Measurements from ENCODE around the gene STXBP3.

The STXBP3 gene

GRCh38 chr1:108826081-108826635, 79.7 kb downstream of the STXBP3 start:
- no peak for TF ChIP-seq CTCF (IDR thresholded peaks at IDR 0.05; ENCODE audit: low read depth, low read length, missing control alignments)
- DNase-seq (ENCODE audit: low read depth) = no peak
- no peak overlapping the region for H3K4me3 ChIP-seq (ENCODE audit: low read depth, low read length)

GRCh38 chr1:108828074-108828961, 81.8 kb downstream of the STXBP3 start:
- no peak overlapping the region for H3K4me3 ChIP-seq (ENCODE audit: low read depth, low read length)
- peak; percentile 79 for TF ChIP-seq CTCF (IDR thresholded peaks at IDR 0.05; ENCODE audit: low read depth, low read length, missing control alignments)
- DNase-seq (ENCODE audit: low read depth) = peak; percentile 27

GRCh38 chr1:108829498-108829916, 83.0 kb downstream of the STXBP3 start:
- no peak overlapping the region for H3K4me3 ChIP-seq (ENCODE audit: low read depth, low read length)
- DNase-seq (ENCODE audit: low read depth) = no peak
- TF ChIP-seq CTCF (IDR thresholded peaks at IDR 0.05; ENCODE audit: low read depth, low read length, missing control alignments) = no peak

- TF ChIP-seq CTCF (IDR thresholded peaks at IDR 0.05; ENCODE audit: low read depth, low read length, missing control alignments) = no peak
- DNase-seq (ENCODE audit: low read depth) = no peak
- no peak overlapping the region for H3K4me3 ChIP-seq (ENCODE audit: low read depth, low read length)
Observed at GRCh38 chr1:108830119-108831008, 83.9 kb downstream of the STXBP3 start.

GRCh38 chr1:108831225-108831624, 84.8 kb downstream of the STXBP3 start:
- no peak for TF ChIP-seq CTCF (IDR thresholded peaks at IDR 0.05; ENCODE audit: low read depth, low read length, missing control alignments)
- H3K4me3 ChIP-seq (ENCODE audit: low read depth, low read length) = no peak overlapping the region
- no peak for DNase-seq (ENCODE audit: low read depth)

- no peak overlapping the region for H3K4me3 ChIP-seq (ENCODE audit: low read depth, low read length)
- no peak for TF ChIP-seq CTCF (IDR thresholded peaks at IDR 0.05; ENCODE audit: low read depth, low read length, missing control alignments)
- no peak for DNase-seq (ENCODE audit: low read depth)
Observed at GRCh38 chr1:108832929-108833328, 86.5 kb downstream of the STXBP3 start.
